ENCODE measurements around the gene NDUFB6. TPM values are rescaled to one million over a fixed set of nuclear protein-coding genes. Genes with fewer than 3 reads are reported as not detected.
"Not testable (repeated sequence)": the region's sequence is repeated elsewhere in the genome, so short reads cannot be mapped to it uniquely, and the experiment has no call there.

The NDUFB6 gene
- total RNA-seq, 1 donor from 2014 or later = 41.9 TPM

DNA sequence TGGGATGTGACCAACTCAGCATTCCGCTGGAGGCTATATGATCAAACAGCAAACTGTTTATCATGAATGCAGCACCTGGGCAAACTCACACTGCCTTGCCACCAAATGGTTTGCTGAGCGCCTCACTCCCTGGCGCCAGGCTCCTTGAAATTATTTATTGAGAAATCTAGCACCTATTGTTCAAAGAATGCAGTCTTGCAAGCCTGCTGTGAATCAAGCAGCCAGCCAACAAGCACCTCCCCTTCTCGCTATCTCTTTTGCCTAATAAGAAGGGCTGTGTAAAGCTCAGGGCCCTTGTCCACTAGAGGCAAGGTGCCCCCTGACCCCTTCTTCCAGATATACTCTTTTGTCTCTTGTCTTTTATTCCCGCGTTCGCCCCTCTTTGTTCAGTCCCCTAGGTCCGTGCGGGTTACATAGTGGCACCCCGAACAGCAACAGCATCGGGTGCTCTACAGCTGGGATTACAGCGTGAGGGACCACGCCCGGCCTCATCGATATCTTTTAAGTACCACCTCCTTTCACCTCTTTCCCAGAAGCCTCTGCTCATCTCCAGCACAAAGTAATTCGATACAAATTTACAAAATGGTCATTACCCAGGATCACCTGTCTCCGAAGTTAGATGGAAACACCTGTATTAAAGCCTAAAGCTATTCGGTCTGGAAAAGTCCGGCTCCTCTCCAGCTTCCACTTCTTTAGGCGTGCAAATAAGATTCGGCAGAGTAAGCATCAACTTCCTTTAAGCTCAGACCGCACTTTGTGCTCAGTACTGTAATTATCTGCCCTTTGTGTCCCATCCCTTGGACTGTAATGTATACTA, 47.9 kb downstream of the NDUFB6 start:
- DNase-seq (ENCODE audit: low spot score) = no peak

DNA sequence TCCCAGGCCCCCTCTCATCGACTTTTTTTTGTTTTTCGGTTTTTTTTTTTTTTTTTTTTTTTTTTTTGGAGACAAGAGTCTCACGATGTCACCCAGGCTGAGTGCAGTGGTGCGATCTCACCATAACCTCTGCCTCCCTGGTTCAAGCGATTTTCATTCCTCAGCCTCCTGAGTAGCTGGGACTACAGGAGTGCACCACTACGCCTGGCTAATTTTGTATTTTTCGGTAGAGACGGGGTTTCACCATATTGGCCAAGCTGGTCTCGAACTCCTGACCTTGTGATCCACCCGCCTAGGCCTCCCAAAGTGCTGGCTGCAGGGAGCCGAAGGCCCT, 48.4 kb downstream of the NDUFB6 start:
- not testable (repeated sequence) for DNase-seq (ENCODE audit: low spot score)

DNA sequence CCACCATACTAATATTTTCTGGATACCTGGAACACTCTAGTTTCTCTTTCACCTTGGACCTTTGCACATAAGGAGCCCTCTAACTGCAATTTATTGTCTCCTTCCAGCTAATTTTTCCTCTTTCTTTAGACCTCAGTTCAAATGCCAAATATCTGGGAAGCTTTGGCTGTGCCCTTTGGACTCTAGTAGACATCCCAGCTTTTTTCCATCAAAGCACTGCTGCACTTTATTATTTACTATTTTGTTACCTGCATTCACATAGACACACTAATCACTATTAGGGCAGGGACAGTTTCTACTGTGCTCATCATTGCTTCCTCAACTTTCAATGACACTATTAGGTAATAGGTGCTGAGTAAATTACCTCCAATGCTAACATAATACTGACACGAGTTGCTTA, 49.0 kb downstream of the NDUFB6 start:
- DNase-seq (ENCODE audit: low spot score) = no peak

DNA sequence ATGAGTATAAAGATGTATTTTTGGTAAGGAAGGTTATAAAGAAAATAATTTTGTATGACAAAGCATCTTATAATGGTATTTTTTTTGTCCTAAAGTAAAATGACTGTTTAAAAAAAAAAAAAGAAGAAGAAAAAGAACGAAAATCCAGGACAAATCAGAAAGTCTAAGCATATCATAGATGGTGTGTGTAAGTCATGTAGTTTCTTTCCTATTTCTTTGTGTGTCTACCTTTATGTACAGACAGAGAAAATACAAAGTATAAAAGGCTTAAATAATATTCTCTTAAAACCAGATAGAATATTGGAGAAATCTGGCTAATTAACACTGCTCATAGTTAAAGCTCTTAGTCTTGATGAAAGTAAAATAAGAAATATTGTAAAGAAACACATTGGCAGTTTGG, 54.7 kb downstream of the NDUFB6 start:
- no peak for DNase-seq (ENCODE audit: low spot score)

DNA sequence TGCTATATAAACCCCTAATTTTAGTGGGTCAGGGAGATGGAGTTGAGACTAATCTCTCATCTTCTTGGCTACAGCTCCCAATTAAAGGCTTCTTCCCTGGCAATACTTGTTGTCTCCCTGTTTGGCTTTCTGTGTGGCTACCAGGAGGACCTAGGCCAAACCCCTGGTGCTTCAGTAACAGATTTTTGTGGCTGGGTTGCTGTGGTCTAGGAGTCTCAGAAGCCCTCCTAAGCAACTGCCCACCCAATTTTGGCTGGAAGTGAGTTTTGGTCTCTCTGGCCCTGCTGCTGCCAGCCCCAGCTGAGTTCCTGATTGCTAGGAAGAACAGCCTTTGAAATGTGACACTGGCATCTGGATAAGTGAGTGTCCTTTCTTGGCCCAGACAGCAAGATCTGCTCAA, 56.7 kb downstream of the NDUFB6 start:
- DNase-seq (ENCODE audit: low spot score) = no peak

DNA sequence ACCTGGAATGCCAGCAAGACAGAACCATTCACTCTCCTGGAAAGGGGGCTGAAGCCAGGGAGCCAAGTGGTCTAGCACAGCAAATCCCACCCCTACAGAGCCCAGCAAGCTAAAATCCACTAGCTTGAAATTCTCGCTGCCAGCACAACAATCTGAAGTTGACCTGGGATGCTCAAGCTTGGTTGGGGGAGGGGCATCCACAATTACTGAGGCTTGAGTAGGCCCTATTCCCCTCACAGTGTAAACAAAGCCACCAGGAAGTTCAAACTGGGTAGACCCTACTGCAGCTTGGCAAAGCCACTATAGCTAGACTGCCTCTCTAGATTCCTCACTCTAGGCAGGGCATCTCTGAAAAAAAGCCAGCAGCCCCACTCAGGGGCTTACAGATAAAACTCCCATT, 64.2 kb downstream of the NDUFB6 start:
- no peak for DNase-seq (ENCODE audit: low spot score)

DNA sequence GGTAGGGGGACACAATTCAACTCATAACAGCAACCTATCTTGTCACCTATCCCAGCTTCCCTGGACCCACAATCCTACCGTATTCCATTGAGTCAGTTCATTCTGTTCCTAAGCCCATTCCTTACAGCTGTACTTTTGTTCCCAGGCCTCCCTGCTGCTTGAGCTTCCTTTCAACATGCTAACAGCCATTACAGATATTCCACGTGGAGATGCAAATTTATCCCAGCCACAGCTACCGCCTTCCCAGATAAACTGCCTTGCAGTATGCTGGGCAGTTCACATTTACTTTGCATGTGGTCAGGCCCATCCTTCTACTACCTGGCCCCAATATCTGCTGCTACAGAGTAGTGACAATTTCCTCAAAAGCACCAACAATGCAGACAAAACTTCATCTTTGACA, 70.0 kb downstream of the NDUFB6 start:
- DNase-seq (ENCODE audit: low spot score) = no peak

Other genes with a start within 250 kb of the NDUFB6 start
- gene ACO1, start 188.5 kb downstream of the NDUFB6 start, total RNA-seq = 237 TPM
- gene RIGI, start 47.0 kb downstream of the NDUFB6 start, total RNA-seq = 11.0 TPM
- gene SMIM27, start 20.8 kb downstream of the NDUFB6 start, total RNA-seq = 8.1 TPM
- gene TOPORS, start 20.6 kb downstream of the NDUFB6 start, total RNA-seq = 13.2 TPM
- gene TAF1L, start 62.5 kb upstream of the NDUFB6 start, total RNA-seq = not detected
- gene TMEM215, start 210.4 kb upstream of the NDUFB6 start, total RNA-seq = not detected

Measured in mesenteric fat pad (tissue), 1 donor.